Measurements from ENCODE around the gene MLIP. TPM values are rescaled to one million over a fixed set of nuclear protein-coding genes. Genes with fewer than 3 reads are reported as not detected.

Gene MLIP
- total RNA-seq, 1 experiment from 2014 or later = not detected

- no peak overlapping the region for H3K27ac Mint-ChIP-seq
- TF ChIP-seq PRDM15 (CRISPR knock-in tag; IDR thresholded peaks at IDR 0.05) (no peak), FOXJ3 (CRISPR knock-in tag; IDR thresholded peaks at IDR 0.05; ENCODE audit: borderline replicate concordance) (no peak), STAT6 (CRISPR knock-in tag; conservative IDR thresholded peaks at IDR 0.05; ENCODE audit: low read depth) (no peak), SMAD3 (CRISPR knock-in tag; IDR thresholded peaks at IDR 0.05; ENCODE audit: borderline replicate concordance) (no peak), SP1 (CRISPR knock-in tag; conservative IDR thresholded peaks at IDR 0.05) (no peak), KAT7 (CRISPR knock-in tag; IDR thresholded peaks at IDR 0.05; ENCODE audit: borderline replicate concordance) (no peak), HMGXB4 (CRISPR knock-in tag; IDR thresholded peaks at IDR 0.05) (no peak), GTF2I (CRISPR knock-in tag; conservative IDR thresholded peaks at IDR 0.05) (no peak), IRF2 (CRISPR knock-in tag; IDR thresholded peaks at IDR 0.05; ENCODE audit: borderline replicate concordance, low read depth) (no peak), TEAD4 (CRISPR knock-in tag; IDR thresholded peaks at IDR 0.05) (no peak), MXD4 (CRISPR knock-in tag; IDR thresholded peaks at IDR 0.05; ENCODE audit: borderline replicate concordance) (no peak), ETV6 (CRISPR knock-in tag; IDR thresholded peaks at IDR 0.05) (no peak)
- POLR2A ChIA-PET = no interaction called here
- CTCF ChIA-PET = no interaction called here
- DNase-seq (ENCODE audit: low spot score) (no peak), ATAC-seq (no peak)
- no peaks in the 10 kb centered on the region for H3K4me1 Mint-ChIP-seq
- H3K27me3 Mint-ChIP-seq (ENCODE audit: low read depth) = no peaks in the 10 kb centered on the region
- no peaks in the 10 kb centered on the region for H3K36me3 Mint-ChIP-seq
- no peaks in the 10 kb centered on the region for H3K9me3 Mint-ChIP-seq
- H3K4me3 Mint-ChIP-seq = no peak overlapping the region
Observed at GRCh38 chr6:54274383-54274782, 163.1 kb downstream of the MLIP start.

- ChIA-PET CTCF (no interaction called here), POLR2A (no interaction called here)
- ATAC-seq (no peak), DNase-seq (ENCODE audit: low spot score) (no peak)
- Mint-ChIP-seq H3K27me3 (ENCODE audit: low read depth) (no peaks in the 10 kb centered on the region), H3K4me3 (no peak overlapping the region), H3K9me3 (no peaks in the 10 kb centered on the region), H3K4me1 (no peaks in the 10 kb centered on the region), H3K27ac (no peak overlapping the region), H3K36me3 (no peaks in the 10 kb centered on the region)
- TF ChIP-seq MXD4 (CRISPR knock-in tag; IDR thresholded peaks at IDR 0.05; ENCODE audit: borderline replicate concordance) = no peak
- TF ChIP-seq CBFB (CRISPR knock-in tag; IDR thresholded peaks at IDR 0.05; ENCODE audit: low read depth) = no peak
- no peak for TF ChIP-seq SMAD3 (CRISPR knock-in tag; IDR thresholded peaks at IDR 0.05; ENCODE audit: borderline replicate concordance)
- no peak for TF ChIP-seq NR2C2 (CRISPR knock-in tag; IDR thresholded peaks at IDR 0.05)
- no peak for TF ChIP-seq NFATC4 (CRISPR knock-in tag; IDR thresholded peaks at IDR 0.05)
- TF ChIP-seq FOXP1 (CRISPR knock-in tag; IDR thresholded peaks at IDR 0.05; ENCODE audit: borderline replicate concordance) = no peak
- no peak for TF ChIP-seq ZBTB43 (CRISPR knock-in tag; IDR thresholded peaks at IDR 0.05)
- no peak for TF ChIP-seq USF2 (CRISPR knock-in tag; IDR thresholded peaks at IDR 0.05)
- TF ChIP-seq NR3C1 (CRISPR knock-in tag; conservative IDR thresholded peaks at IDR 0.05; ENCODE audit: low read depth) = no peak
- no peak for TF ChIP-seq GTF2I (CRISPR knock-in tag; conservative IDR thresholded peaks at IDR 0.05)
- TF ChIP-seq ZNF121 (CRISPR knock-in tag; IDR thresholded peaks at IDR 0.05) = no peak
- no peak for TF ChIP-seq ZNF263 (CRISPR knock-in tag; IDR thresholded peaks at IDR 0.05; ENCODE audit: low read depth)
- TF ChIP-seq ATF3 (CRISPR knock-in tag; conservative IDR thresholded peaks at IDR 0.05) = no peak
- TF ChIP-seq AR (CRISPR knock-in tag; IDR thresholded peaks at IDR 0.05) = no peak
Observed at GRCh38 chr6:54282186-54282585, 170.9 kb downstream of the MLIP start.
